Uterus (tissue), 2 donors: ENCODE measurements around the gene ADAMTS14.

ENCODE experiments used
- CTCF ChIP-seq, 4 experiments: fragments of 200-600 bp in 2 of 4; fragments of 450-650 bp in 2 of 4; sonication (generic) in 2 of 4; IDR thresholded peaks; one replicate each; pipeline ENCODE4 v1.5.1; 2016 to 2019; ENCODE audit warnings: antibody characterized with exemption in 4 of 4, mild to moderate bottlenecking in 2 of 4, moderate library complexity in 1 of 4
- POLR2A ChIP-seq, 2 donors: fragments of 450-650 bp; IDR thresholded peaks; one replicate each; pipeline ENCODE4 v1.6.1; 2016; ENCODE audit warnings: antibody characterized with exemption in 2 of 2, mild to moderate bottlenecking in 1 of 2, moderate library complexity in 1 of 2

- TF ChIP-seq CTCF (IDR thresholded peaks at IDR 0.05), result no peak
- no peak for TF ChIP-seq POLR2A (IDR thresholded peaks at IDR 0.05)
Measured at GRCh38 chr10:70736525-70736924, 64.2 kb downstream of the ADAMTS14 start.
